GM21526 (cell line): ENCODE results near the gene ALLC.

Source experiments
- ATAC-seq: cut with Tn5 transposase; IDR thresholded peaks from one replicate; pipeline ENCODE4 v1.9.1; 2021; ENCODE audit warnings: moderate library complexity; ENCODE audit not compliant: unreplicated experiment, low FRiP score

Gene ALLC

DNA sequence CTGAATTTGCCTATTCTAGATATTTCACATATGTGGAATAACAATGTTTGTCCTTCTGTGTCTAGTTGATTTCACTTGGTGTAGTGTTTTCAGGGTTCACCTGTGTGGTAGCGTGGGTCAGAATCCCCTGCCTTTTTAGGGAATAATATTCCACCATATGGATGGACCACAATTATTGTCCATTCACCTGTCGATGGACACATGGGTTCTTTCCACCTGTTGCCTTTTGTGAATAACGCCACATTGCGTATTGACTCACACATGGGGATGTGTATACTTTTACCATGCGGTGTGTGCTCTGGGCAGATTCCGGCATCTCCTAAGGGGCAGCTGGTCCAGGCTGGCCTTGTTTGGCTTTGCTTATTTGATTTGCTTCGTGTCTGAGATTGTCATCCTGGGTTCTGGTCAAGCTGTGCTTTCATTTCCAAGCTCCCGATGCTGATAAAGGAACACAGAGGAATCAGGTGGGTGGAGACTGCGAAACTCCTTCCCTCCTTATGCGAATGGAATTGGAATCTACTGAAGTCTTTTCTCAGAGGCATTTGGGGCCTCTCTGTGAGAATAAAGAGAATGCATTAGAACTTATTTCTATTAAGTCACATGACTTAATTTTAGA lies 18.9 kb upstream of the ALLC start:
- ATAC-seq = no peak

DNA sequence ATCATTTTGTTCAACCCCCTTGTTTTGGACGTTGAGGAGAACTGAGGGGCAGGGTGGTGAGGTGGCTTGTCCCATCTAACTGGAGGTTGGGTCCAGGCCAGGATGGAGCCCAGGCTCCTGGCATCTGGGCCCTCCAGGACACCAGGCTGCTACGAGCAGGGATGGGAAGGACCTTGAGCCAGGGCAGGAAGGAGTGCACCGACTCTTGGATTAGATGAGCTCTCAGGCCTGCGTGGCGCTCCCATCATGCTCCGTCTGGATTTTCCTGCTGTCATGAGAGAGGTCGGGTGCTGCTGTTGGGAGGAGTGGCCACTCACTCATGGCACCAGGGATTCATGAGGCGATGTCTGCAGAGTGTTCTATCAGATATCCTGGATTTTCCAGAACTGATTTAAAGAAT lies 18.3 kb upstream of the ALLC start:
- no peak for ATAC-seq

DNA sequence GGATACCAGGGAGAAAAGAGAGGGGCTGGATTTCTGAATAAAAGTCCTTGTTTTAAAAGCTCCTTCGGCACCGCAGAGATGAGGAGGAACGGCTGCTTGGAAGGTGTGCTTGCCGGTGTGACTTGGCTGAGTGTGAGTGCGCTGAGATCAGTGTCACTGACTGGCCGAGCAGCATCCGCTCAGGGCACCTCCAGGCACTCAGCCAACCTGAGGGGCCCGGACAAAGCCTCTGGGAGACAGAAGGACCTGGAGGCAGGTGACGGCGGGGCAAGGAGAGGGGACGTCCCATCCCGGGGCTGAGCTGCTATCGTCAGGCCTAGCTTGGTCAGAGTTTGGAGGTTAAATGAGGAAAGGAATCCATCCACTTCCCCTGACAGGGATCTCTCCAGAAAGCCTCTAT lies 16.8 kb upstream of the ALLC start:
- ATAC-seq = no peak

DNA sequence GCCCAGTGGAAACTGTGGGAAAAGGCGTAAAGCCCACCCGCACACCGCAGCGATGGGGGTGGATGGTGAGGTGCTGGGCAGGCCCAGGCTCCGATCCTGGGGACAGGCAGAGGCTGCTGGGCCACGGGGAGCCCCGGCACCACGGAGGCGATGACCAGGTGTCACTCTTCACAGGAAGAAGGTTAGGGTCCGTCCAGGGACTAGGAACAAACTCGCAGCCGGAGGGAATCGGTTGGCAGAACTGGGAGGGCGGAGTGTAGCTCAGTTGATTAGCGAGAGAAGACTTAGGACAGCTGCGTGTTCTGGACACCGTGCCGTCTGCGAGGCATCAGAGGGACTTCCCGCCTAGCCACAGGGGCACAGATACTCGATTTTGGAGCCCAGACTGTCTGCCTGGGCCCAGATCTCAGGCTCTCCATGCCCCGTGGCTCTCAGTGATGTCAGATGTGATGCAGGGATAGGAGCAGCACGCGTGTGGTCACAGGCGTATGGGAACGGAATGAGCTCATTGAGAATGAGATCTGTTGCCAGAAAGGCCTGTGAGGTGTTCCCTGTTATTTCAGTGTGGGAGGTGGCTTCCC lies 16.1 kb upstream of the ALLC start:
- ATAC-seq = no peak

DNA sequence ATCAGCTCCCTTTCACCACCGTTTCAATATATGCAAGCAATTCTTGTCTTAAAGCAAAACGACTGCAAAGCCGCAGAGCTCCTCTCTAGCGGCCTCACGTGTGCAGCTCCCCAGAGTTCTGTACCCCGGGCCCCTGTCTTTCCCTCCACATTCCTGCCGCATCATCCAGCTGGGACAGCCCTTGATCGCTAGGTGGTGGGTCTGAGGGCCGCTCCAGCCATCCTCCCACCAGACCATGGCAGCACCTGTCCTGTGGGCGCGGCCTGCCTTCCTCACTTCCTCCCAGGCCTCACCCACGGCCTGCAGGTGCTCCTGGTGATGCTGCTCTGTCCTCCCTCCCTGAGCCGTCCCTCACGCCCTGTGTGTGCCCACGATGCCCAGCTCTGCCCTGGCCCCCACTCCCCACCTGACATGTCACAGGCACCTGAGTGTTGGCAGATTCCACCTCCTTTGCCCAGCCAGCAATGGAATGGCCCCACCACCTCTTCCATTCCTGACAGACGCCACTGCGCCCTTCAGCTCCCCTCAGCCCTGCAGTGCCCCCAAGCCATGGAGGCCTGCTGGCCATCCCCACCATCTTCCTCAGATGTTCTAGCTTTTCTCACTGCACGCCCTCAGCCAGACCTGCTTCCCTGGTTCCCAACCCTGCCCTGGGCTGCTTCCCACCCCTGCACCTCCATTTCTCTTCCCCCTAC lies 15.3 kb upstream of the ALLC start:
- ATAC-seq = no peak

DNA sequence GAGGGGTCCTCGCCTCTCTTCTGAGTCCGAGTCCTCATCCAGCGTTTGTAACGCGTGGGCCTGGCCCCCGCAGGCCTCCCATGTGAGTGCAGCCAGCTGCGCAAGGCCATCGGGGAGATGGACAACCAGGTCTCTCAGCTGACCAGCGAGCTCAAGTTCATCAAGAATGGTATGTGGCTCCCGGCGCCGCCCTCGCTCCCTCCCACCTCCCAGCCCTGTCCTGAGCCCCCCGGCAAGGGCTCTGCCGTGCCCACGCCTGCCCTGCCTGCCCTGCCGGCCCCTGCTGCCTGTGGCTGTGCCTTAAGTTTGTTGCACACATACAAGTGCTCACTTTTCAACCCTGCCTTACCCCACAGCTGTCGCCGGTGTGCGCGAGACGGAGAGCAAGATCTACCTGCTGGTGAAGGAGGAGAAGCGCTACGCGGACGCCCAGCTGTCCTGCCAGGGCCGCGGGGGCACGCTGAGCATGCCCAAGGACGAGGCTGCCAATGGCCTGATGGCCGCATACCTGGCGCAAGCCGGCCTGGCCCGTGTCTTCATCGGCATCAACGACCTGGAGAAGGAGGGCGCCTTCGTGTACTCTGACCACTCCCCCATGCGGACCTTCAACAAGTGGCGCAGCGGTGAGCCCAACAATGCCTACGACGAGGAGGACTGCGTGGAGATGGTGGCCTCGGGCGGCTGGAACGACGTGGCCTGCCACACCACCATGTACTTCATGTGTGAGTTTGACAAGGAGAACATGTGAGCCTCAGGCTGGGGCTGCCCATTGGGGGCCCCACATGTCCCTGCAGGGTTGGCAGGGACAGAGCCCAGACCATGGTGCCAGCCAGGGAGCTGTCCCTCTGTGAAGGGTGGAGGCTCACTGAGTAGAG lies 14.4 kb upstream of the ALLC start:
- no peak for ATAC-seq

DNA sequence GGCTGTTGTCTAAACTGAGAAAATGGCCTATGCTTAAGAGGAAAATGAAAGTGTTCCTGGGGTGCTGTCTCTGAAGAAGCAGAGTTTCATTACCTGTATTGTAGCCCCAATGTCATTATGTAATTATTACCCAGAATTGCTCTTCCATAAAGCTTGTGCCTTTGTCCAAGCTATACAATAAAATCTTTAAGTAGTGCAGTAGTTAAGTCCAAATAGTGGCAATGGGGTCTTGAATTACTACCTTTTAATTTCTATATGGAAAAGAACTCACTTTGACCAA lies 13.8 kb upstream of the ALLC start:
- ATAC-seq = no peak

DNA sequence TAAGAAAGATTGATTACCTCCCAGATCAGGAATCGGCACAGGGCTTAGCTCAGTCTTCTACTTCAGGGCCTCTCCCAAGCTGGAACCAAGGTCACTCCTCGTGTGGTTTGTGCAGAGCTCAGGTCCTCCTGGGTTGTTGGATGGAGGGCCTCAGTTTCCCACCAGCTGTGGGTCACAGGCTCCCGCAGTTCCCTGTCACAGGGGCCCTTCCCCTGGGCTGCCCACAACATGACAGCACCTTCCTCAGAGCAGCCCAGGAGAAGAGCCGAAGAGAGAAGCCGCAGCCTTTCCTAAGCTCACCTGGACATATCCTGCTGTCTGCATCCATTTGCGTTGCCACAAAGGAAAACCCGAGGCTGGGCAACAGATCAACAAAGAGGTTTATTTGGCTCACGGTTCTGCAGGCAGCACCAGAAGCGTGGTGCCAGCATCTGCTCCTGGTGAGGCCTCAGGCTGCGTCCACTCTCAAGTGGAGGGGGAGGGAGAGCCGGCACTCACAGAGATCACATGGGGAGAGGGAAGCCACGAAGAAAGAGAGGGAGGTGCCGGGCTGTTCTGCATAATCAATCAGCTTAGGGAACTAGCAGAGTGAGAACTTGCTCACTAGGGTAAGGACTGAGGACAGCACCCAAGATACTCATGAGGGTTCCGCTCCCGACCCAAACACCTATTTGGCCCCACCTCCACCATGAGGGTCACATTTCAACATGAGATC lies 13.0 kb upstream of the ALLC start:
- ATAC-seq = no peak

DNA sequence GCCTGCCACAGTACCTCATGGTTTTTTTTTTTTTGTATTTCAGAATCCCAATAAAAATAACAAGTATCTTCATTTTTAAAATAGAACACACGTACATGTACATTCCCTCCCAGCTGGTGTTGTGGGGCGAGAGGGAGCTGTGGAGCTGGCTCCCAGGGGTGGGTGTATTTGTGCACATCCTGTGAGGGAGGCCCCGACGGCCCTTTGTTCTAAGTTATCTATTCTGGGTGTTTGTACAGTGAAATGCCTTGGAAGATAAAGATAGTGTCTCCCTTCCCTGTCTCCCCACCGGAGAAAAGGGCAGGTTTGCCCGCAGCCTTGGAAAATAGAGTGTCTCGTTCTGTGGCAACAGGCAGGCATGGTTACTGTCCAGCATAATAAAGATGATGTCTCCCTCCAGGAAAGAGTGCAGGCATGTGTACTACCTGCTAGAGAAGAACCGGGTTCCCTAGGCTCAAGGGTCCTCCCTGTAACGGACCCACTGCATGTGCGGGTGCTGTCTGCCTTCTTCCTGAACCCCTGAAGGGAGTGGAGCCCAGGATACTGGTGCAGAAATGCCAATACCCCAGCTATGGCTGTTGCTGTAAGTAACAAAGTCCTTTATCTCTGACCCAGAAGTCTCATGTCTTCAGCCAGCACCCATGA lies 12.1 kb upstream of the ALLC start:
- no peak for ATAC-seq

DNA sequence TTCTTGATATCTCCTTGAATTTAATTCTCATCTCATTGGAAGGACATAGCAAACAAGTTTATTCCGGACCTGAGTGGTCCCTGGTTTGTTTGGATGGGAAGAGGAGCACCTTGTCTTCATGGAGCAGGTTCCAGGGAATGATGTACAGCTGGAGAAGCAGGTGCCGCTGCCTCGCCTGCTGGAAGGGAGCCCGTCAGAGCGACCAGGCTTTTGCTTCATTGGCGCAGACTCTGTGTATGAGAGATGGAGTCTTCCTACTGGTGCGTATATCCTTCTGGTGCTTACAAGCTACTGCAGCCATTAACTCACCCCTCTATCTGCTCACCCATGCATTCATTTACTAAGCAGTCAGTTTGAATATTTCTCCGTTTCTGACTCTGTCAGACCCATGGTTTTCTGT lies 11.6 kb upstream of the ALLC start:
- ATAC-seq = no peak

DNA sequence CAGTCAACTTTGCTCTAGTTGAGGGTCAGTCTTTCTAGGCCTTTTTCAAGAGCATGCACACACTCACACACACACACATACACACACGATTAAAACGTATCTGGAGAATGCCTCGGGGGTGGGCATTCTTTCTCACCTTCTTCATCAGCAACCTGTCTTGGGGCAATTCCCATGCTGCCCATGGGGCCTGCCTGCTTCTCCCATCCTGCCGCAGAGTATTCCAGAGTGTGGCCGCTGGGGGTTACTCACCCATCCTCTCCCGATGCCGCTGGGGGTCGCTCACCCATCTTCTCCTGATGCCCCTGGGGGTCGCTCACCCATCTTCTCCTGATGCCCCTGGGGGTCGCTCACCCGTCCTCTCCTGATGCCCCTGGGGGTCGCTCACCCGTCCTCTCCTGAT lies 10.8 kb upstream of the ALLC start:
- no peak for ATAC-seq

DNA sequence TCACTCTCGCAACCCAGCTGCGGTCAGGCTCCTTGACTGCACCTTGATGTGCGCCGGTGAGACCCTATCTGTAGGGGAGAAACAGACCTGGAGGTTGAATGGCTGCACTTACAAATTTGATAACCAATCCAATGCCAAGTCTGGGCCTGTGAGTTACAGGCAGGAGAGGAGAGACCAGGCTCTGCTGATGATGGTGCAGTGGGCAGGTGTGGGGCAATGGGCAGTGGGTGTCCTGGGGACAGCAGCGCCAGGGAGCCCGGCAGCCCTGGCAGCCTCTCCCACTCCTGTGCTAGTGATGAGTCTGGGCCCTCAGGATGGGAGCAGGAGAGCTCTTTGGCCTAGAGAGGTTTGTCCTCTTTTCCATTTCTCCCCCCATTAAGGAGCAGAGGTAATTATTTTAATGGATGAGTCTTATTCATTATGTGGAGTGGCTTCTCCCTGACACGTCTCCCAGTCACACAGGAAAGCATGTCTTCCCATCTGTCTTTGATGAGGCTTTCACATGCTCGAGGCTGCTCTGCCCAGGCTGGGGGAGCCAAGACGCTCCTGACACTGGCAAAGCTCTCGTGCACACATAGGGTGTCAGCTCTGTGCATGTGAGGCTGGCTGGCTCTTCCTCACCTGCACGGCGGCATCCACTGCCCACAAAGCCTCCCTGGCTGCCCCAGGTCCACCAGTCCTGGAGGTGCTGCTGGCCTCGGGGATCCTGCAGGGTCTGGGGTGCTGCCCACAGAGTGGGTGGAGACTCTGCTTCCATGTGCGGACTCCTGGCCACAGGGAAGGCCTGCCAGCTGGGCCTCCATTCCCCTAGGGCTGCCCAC lies 10.0 kb upstream of the ALLC start:
- no peak for ATAC-seq

DNA sequence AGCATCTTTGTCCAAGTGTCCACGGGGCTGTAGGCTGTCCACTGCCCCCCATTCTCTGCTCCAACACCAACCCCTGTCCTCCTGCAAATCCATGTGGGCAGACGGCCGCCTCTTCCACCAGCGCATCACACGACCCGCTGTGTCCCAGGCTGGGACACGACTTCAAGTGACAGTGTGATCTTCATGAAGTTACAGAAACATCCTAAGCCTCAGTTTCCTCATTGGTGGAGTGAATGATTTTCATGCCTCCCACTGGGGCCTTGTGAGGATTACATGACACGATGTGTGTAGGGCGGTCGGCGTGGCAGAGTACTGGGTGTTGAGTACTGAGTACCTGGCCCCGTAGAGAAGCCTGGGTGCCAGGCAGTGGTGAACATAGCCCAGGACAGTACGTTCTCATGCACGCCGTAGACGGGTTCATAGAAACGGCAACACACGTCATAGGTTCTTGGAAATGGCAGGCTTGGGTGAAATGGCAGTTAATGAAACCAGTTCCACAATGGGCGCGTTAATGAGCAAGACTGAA lies 9.3 kb upstream of the ALLC start:
- no peak for ATAC-seq

DNA sequence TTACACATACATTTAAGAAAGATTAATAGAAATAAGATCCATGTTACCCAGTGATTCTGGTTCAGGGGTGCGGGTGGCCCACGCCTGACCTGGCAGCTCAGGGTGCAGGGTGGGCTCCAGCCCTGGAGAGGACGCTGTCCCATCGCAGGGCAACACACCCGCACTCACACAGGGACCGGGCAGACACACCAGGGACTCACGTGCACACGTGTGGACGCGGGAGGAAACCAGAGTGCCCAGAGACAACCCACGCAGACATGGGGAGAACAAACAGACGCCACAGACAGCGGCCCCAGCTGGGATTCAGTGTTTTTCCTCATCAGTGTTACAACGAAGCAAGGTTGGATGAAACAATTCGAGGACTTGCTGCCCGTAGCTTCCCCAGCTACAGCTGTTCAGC lies 8.4 kb upstream of the ALLC start:
- ATAC-seq = no peak

DNA sequence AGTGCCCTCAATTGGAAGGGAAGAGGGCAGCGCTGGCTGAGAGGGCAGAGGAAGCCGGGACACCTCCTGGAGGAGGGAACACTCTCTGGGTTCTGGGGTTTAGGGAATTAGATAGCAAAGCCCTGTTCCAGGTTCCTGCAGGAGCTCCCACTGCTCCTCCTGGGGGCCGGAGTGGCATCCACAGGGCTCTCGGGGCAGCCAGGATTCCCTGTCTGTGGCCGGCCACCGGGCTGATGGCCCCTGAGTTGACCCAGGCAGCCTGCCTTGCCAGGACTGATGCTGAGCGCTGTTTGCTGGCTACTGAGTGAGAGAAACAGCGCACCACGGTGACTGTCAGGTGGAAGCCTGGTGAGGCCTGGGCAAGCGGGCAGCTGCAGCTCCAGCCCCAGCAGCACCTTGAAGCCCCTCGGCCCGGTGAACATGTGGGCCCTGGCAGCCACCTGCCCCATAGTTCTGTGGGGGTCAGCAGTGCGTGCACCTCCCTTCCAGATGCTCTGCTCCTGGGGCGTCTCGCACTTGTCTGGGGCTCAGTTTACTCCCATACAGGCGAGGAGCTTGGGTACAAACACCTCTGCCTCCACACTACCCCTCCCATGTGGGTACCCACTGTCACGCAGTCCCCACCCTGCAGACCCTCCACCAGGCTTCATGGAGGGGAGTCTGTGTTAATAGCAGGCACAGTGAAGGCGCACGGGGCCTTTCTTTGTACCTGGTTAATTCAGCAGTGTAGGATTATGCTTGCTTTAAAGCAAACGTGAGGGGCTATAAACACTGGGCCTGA lies 7.7 kb upstream of the ALLC start:
- ATAC-seq = no peak

DNA sequence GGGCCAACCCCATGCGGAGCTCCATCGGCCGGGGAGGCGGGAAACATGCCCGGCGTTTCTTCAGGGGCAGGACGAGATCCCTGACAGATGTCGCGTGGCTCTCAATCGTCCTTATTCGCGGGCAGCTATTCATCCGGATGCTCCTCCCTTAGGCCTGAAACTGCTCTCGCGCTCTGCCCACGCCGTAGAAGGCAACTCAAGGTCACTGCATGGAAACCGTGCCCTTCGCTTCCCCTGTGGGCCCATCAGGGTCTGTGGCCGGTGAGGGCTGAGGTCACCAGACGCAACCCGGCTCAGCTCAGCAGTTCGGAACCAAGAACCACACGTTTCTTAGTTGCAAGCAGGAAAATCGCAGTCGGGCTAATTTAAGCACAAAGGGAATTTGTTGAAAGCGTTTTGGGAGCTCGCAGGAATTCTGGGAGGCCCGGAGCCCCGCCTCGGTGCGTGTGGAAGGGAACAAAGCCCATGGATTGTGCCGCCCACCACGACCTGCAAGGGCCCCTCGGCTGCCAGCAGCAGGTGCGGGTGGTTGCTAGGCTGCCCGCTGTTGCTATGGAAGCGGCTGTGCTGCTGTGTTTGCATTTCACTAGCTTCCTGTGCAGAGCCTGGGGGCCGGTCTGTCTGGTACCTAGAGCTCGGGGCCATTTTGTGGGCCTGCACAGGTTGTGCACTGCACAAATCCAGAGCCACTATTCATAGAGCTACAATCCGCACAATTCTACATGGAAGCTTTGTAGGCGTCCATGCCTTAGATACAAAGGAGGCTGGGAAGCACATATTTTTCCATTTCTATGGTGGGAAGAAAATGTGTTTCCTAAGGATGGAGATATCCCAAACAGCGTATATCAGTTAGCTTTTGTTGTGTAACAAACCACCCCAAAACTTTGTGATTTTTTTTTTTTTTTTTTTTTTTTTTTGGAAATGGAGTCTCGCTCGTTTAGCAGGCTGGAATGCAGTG lies 6.0 kb upstream of the ALLC start:
- peak; percentile 82 for ATAC-seq

DNA sequence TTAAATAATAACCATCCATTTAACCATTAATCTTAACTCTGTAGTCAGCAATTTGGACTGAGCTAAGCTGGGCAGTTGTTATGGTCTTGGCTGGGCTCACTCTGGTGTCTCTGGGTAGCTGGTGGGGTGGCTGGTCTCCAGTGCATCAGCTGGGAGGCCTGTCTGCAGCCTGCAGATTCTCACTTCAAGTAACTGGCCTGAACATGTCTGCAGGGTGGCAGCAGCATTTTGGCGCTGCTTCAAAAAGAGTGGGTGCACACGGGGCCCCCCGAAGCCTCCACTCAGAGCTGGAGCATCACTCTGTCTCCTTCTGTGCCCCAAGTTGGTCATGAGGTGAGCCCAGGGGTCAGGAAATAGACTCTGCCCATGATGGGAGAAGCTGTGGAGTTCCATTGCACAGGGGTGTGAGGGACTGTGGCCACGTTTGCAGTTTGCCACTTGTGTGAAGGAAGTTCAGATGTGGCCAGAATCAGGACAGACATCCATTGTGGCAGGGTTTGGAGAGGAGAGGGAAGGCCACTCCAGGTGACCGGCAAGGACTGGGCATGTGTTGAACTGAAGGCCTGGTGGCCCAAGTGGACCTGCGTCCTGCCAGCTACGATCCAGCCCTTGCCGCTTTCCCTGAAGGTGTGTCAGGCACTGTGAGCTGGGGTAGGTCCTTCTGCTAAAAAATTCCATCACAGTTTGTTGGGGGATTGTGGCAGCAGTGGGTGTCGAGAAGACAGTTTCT lies 4.9 kb upstream of the ALLC start:
- no peak for ATAC-seq
